Stimulated activated CD4-positive, alpha-beta T cell treated with anti-CD3 and anti-CD28 coated beads, TNF-alpha, amount 100 ng/mL, for 4 hours (primary cell): ENCODE results near the gene KCNQ1.

ENCODE experiments used
- DNase-seq, 3 experiments: peaks; one replicate each; pipeline ENCODE4 v3.0.0-alpha.2; 2020; ENCODE audit warnings: low read depth in 3 of 3

Gene KCNQ1, protein sequence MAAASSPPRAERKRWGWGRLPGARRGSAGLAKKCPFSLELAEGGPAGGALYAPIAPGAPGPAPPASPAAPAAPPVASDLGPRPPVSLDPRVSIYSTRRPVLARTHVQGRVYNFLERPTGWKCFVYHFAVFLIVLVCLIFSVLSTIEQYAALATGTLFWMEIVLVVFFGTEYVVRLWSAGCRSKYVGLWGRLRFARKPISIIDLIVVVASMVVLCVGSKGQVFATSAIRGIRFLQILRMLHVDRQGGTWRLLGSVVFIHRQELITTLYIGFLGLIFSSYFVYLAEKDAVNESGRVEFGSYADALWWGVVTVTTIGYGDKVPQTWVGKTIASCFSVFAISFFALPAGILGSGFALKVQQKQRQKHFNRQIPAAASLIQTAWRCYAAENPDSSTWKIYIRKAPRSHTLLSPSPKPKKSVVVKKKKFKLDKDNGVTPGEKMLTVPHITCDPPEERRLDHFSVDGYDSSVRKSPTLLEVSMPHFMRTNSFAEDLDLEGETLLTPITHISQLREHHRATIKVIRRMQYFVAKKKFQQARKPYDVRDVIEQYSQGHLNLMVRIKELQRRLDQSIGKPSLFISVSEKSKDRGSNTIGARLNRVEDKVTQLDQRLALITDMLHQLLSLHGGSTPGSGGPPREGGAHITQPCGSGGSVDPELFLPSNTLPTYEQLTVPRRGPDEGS

DNA sequence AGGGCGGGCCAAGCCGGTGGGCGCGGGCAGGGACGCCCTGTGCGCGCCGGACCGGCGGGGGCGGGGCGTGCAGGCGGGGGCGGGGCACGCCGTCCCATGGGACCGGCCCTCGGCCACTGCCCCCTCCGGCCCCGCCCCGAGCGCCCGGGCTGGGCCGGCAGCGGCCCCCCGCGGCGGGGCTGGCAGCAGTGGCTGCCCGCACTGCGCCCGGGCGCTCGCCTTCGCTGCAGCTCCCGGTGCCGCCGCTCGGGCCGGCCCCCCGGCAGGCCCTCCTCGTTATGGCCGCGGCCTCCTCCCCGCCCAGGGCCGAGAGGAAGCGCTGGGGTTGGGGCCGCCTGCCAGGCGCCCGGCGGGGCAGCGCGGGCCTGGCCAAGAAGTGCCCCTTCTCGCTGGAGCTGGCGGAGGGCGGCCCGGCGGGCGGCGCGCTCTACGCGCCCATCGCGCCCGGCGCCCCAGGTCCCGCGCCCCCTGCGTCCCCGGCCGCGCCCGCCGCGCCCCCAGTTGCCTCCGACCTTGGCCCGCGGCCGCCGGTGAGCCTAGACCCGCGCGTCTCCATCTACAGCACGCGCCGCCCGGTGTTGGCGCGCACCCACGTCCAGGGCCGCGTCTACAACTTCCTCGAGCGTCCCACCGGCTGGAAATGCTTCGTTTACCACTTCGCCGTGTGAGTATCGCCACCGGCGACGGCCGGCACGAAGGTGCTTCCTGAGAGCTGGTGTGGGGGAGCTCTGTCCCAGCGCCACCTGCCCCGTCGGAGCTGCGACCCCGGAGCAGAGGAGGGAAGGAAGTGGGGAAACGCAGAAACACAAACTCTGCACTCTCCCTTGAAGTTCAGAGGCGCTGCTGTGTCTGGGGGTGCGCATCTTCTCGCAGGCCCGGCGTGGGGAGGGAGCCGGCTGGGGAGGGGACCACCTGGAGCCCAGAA, at the start of gene KCNQ1:
TSS of gene KCNQ1 (plus strand) at position 188 of the 925 bp plus-strand sequence. CDS start at position 279, 91 bp downstream.
- DNase-seq, result no peak

DNA sequence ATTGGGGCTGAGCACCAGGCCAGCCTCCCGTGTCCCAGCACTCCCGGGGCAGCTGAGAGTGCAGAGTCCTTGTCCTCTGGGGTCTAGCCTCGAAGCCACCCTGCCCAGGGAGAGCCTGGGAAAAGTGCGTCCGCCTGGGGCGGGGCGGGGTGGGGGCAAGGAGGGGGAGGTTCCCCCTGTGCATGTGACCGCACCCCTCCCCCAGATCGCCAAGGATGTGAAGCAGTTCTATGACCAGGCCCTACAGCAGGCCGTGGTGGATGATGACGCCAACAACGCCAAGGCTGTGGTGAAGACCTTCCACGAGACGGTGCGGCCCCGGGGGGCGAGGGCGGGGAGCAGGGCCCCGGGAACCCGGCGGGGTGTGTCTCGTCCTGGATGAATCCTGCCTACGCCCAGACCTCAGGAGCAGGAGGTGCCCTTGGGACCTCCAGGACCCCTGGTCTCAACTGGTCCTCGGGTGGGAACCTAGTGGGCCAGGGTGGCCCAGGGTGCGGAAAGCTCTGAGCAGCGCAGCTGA, 49.5 kb upstream of the KCNQ1 start:
- DNase-seq, result no peak

DNA sequence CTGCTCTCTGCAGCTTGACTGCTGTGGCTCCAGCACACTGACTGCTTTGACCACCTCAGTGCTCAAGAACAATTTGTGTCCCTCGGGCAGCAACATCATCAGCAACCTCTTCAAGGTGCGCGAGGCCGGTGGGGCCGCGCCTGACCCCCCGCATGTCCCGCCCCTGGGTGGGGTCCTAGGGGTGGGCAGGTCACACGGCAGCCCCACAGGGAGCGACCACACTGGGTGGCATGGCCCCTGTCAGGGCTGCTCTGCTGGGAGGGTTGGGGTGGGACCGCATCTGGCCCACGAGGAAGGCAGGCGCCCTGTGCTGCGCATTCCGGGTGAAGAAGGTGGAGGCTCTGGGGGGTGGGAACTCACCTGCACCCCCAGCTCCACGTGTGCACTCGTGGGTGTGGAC, 49.0 kb upstream of the KCNQ1 start:
- DNase-seq, result no peak

DNA sequence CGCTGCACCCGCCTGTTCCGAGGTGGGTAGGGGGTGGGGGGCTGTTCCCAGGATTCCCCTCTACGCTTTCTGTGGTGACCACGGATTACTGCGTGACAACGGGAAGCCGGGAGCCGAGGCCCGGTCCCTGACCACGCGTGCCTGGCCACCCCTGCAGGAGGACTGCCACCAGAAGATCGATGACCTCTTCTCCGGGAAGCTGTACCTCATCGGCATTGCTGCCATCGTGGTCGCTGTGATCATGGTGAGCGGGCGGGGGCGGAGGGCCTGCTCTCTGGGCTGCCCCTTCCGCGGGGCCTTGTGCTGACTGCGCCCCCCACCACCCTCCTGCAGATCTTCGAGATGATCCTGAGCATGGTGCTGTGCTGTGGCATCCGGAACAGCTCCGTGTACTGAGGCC, 48.3 kb upstream of the KCNQ1 start:
- no peak for DNase-seq

DNA sequence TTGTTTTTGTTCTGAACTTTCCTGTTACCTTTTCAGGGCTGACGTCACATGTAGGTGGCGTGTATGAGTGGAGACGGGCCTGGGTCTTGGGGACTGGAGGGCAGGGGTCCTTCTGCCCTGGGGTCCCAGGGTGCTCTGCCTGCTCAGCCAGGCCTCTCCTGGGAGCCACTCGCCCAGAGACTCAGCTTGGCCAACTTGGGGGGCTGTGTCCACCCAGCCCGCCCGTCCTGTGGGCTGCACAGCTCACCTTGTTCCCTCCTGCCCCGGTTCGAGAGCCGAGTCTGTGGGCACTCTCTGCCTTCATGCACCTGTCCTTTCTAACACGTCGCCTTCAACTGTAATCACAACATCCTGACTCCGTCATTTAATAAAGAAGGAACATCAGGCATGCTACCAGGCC, 47.8 kb upstream of the KCNQ1 start:
- DNase-seq, result no peak

DNA sequence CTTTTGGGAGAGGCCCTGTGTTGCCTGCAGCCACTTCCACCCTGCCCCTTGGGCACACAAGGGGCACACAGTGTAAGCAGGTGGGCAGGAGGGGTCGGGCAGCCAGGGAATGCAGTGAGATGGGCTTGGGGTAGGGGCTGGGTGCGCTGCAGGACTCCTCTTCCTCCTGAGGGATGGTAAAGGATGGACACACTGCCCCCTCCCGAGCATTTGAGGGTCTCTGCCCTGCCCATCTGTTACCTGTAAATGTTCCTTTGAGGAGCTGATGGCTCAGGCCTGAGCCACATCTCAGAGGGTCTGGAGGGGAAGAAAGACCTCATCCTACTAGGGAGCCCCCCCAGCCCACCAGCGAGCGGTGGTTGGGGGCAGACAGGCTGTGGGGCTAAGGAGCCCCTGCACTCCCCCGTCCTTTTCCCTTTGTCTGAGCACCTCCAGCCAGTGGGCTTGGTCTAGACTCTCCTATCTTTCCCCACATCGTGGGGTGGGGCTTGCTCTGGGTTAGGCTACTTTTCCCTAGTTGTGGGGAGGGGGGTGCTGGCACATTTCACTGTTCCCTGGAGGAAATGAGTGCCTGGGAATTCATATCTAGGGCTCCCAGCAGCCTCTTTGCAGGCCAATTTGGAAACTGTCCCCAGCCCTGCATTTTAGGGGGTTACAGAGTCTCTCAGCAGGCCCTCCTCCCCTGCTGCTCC, 46.0 kb upstream of the KCNQ1 start:
- DNase-seq, result no peak

DNA sequence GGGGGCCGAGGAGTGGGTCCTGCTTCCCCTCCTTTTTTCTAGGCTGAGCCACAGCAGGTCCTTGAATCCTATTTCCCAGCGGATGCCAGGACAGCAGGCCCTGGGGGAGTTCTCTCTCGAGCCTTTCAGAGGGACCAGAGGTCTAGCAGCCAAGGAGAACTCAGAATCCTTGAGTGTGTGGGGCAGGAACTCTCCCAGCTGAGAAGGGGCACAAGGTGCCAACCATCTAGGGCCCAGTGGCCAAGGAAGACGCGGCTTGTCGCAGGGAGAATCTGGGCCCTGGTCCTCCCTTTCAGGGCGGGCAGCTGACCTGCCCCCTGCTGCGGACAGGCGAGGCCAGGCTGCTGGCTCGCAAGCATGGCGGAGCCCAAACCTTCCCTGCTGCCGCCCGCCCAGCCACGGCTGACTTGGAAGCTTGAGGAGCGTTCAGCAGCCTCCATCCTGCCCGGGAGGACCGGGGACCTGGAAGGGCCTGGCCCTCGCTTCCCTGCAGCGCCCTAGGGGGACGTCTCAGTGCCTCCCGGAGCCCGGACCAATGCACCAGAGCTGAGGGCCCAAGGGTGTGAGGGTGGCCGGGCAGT, 45.2 kb upstream of the KCNQ1 start:
- DNase-seq, result no peak

DNA sequence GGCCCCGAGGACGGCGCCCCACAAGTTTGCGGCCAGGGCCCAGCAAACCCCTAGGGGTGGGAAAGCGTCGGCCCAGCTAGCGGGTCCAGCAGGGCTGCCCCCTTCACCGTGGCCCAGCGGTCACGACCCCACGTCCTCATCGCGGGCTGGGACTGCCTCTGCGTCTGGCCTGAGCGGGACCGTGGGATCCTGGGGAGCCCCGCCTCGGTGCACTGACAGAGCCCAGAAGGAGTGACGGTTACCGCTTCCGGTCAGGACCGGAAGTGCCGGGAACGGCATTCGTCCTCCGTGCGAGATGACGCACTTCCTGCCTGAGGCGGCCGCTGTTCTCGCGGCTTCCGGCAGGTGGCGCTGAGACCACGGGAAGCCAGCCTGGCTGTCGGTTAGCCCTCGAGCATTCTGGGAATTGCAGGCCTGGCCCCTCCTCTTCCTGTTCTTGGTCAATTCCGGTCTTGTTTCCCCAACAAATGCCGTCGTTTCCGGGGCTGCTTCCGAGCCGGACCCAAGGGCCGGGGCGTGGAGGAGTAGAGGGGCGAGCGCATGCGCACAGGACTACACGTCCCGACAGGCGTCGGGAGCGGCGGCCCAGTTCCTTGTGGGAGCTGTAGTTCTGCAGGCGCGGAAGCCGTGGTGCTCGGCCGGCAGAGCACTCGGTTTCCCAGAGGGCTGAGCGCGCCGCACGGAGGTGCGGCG, 44.6 kb upstream of the KCNQ1 start, which contains the start of gene TSSC4:
TSS of gene TSSC4 (plus strand) at position 682 of the 693 bp plus-strand sequence. CDS start 1,884 bp downstream, outside the sequence.
- DNase-seq, result peak; percentile 92 to 99 (median 98)

DNA sequence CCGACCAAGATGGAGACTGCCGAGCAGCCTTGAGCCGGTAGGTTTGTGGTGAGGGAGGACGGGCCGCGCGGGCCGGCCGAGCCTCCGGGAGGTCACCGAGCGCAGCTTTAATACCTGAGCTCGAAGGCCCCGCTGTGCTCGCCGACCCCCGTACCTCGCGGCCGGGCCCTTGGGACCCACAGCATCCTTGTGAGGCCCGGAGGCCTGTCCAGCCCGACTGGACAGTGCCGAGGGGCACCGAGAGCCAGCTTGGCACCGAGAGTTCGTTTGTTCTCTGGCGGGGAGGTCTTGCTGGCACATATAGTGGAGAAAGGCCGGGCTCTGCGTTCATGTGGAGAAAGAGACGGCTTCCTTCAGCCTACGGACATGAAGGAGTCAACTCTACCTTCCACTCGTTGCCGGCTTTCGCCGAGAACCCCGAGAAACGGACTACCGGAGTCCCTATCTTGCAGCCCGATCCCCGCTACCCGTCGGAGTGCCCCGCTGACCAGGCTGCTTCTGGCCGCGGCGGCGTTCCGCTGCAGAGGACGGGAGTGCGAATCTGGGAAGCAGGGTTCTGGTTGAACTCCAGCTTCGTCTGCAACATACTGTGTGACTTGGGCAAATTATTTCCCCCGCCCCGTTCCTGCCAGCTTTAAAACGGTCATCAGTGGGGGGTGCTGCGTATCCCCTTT, 43.9 kb upstream of the KCNQ1 start:
- no peak for DNase-seq

DNA sequence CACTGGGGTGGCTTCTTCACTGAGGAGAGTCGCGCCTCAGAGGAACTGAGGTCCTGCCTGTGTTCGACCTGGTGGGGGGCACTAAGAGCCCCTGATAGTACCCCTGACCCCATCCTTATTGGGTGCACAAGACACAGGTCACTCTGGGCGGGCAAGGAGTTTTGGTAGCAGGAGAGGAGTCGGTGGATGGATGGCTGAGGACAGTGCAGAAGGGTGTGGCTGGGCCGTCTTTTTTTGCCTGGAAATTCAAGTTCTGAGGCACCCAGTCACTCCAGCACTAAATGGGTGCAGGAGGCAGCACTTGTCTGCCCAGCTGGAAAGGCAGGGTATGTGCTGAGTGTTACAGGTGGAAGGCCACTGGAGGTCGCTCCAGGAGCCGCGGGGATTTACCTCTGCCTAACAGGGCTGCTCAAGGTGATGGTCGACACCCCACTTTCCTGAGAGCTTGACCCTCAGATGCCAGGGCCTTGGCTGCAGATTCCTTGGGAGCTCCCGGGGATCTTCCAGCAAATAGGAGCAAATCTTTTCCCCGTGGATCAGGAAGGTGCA, 43.3 kb upstream of the KCNQ1 start:
- no peak for DNase-seq

DNA sequence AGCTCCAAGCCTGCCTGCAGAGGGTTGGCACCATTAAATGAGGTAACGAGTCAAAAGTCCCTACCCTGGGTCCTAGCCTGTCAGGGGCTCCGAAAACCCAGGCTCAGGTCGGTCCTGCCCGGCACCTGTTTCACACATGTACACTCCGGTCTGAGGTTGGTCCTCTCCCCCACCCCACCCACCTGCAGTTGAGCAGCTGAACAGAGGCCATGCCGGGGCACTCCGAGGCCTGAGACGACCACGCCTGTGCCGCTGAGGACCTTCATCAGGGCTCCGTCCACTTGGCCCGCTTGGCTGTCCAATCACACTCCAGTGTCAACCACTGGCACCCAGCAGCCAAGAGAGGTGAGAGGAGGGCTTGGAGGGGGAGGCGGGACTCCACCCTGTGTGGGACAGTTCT, 42.7 kb upstream of the KCNQ1 start:
- no peak for DNase-seq

DNA sequence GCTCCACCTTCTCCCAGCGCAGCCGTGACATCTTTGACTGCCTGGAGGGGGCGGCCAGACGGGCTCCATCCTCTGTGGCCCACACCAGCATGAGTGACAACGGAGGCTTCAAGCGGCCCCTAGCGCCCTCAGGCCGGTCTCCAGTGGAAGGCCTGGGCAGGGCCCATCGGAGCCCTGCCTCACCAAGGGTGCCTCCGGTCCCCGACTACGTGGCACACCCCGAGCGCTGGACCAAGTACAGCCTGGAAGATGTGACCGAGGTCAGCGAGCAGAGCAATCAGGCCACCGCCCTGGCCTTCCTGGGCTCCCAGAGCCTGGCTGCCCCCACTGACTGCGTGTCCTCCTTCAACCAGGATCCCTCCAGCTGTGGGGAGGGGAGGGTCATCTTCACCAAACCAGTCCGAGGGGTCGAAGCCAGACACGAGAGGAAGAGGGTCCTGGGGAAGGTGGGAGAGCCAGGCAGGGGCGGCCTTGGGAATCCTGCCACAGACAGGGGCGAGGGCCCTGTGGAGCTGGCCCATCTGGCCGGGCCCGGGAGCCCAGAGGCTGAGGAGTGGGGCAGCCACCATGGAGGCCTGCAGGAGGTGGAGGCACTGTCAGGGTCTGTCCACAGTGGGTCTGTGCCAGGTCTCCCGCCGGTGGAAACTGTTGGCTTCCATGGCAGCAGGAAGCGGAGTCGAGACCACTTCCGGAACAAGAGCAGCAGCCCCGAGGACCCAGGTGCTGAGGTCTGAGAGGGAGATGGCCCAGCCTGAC, 41.7 kb upstream of the KCNQ1 start:
- no peak for DNase-seq

DNA sequence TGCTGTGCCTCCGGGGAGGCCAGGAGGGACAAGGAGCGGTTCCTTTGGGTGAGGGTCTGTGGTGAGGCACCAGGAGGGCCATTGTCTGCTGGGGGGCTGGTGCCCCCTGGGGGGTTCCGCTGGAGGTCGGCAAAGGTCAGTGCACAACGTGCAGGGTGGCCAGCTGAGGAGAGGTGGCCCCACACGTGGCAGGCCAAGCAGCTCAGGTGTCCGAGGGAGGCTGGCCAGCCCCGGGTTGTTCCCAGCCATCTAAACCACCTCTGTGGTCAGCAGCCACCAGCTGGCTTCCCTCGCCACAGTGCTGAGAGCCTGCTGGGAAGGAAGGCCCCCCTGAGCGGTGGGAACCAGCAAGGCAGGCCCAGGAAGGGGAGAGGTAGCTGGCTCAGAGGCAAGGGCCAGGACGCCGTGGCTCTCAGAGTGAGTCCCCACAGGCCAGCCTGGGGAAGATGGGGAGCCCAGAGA, 40.0 kb upstream of the KCNQ1 start:
- no peak for DNase-seq

DNA sequence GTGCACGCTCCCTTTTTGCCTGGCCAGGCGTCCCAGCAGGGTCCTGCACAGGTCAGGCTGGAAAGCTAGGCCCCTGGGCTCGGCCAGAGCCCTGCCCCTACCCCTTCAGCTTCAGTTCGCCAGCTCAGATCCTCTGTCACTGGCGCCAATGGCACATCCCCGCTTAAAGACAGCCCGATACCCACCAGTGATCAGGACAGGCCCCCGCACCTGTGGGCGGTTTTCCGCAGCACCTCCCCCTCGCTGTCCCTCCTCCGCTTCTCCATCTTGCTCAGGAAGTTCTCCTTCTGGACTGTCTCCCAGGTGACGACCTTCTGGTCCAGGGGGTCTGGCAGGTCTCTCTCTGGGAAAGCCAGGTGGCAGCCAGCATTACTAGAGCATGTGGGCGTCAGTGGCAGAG, 38.4 kb upstream of the KCNQ1 start:
- DNase-seq, result no peak

DNA sequence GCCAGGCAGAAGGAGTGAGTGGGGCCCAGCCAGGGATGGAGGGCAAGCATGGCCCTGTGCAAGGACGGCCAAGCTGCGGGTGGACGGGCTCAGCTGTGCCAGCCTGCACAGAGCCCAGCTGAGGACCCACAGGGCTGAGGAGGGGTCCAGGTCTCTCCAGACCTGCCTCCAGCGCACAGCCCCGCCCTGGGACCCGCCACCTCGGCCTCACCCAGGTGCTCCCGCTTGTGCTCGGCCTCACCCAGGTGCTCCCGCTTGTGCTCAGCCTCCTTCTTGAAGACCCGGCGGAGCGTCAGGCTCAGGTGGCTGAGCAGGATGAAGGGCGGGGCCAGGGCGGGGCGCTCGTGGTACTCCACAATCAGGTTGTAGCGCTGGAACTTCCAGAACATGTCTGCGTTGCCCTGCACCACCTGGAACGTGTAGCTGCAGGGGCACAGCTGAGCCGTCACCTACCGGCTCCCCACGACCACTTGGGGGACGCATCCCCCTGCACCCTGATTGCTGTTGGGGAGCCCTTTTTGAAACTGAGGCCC, 37.9 kb upstream of the KCNQ1 start:
- DNase-seq, result no peak

DNA sequence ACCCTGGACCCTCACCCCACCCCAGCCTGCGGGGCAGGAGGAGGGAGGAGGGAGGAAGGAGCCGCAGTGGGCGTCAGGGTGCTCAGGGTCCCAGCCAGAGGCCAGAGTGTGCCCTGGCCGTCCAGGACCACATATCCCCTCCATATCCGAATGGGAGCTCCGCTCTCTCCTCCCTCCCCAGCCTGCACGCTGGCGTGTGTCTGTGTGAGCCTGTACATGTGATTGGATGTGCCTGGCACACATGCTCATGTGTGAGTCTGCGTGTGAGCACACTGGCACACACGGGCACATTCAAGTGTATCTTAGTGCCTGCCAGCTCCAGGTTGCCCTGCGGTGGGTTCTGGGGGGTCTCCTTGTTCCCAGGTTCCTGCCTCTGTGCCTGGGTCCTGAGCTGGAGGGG, 36.1 kb upstream of the KCNQ1 start:
- DNase-seq, result no peak

DNA sequence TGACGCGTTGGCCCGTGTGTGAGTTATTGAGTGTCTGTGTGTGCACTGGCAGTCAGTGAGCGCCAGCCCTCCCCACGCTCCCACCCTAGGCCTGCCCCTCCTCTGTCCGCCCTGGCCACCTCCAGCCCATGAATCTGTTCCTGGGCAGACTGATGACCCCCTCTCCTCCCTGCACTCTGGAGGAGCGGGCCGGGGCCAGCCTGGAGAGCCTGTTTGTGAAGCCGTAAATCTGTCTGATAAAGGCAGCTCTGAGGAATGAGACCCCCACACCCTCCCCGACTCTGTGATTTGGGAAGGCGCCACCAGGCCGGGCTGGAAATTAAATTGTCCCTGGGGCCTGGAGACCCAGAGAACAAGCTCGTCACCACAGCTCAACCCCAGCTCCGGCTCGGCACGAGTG, 35.7 kb upstream of the KCNQ1 start:
- DNase-seq, result no peak
